RWPE2 (cell line): Measurements from ENCODE around the gene PARVA.

Experiments
- ATAC-seq: fragments of 200-7000 bp; cut with Tn5 transposase; 3 replicates; pipeline ENCODE4 v1.9.1; 2021; ENCODE audit warnings: low read depth
- DNase-seq: peaks from one replicate; pipeline ENCODE4 v3.0.0-alpha.2; 2020; ENCODE audit warnings: low spot score
- H3K27ac ChIP-seq: fragments of 450-650 bp; 2 replicates; pipeline ENCODE4 v1.5.1; 2017; ENCODE audit warnings: mild to moderate bottlenecking; ENCODE audit not compliant: poor library complexity, severe bottlenecking
- H3K27me3 ChIP-seq: fragments of 250-450 bp; sonication (Bioruptor Pico); 2 replicates; pipeline ENCODE4 v1.5.1; 2021; ENCODE audit warnings: mild to moderate bottlenecking, moderate library complexity; ENCODE audit not compliant: insufficient read depth, poor library complexity, severe bottlenecking
- H3K36me3 ChIP-seq: fragments of 250-450 bp; sonication (Bioruptor Pico); 2 replicates; pipeline ENCODE4 v1.5.1; 2020; ENCODE audit warnings: low read depth, mild to moderate bottlenecking, moderate library complexity
- H3K4me1 ChIP-seq: fragments of 250-450 bp; sonication (Bioruptor Pico); 2 replicates; pipeline ENCODE4 v1.5.1; 2021; ENCODE audit warnings: mild to moderate bottlenecking, moderate library complexity; ENCODE audit not compliant: insufficient read depth, poor library complexity, severe bottlenecking
- H3K4me3 ChIP-seq: fragments of 250-450 bp; sonication (Bioruptor Pico); 2 replicates; pipeline ENCODE4 v1.5.1; 2021; ENCODE audit warnings: mild to moderate bottlenecking, moderate library complexity; ENCODE audit not compliant: severe bottlenecking
- H3K9me3 ChIP-seq: fragments of 250-450 bp; sonication (Bioruptor Pico); 2 replicates; pipeline ENCODE4 v1.5.1; 2021; ENCODE audit warnings: mild to moderate bottlenecking, moderate library complexity; ENCODE audit not compliant: severe bottlenecking
- CTCF ChIP-seq: fragments of 450-650 bp; IDR thresholded peaks from one replicate; pipeline ENCODE4 v1.5.1; 2017; ENCODE audit warnings: mild to moderate bottlenecking, moderate library complexity; ENCODE audit not compliant: poor library complexity, severe bottlenecking

The PARVA gene

DNA sequence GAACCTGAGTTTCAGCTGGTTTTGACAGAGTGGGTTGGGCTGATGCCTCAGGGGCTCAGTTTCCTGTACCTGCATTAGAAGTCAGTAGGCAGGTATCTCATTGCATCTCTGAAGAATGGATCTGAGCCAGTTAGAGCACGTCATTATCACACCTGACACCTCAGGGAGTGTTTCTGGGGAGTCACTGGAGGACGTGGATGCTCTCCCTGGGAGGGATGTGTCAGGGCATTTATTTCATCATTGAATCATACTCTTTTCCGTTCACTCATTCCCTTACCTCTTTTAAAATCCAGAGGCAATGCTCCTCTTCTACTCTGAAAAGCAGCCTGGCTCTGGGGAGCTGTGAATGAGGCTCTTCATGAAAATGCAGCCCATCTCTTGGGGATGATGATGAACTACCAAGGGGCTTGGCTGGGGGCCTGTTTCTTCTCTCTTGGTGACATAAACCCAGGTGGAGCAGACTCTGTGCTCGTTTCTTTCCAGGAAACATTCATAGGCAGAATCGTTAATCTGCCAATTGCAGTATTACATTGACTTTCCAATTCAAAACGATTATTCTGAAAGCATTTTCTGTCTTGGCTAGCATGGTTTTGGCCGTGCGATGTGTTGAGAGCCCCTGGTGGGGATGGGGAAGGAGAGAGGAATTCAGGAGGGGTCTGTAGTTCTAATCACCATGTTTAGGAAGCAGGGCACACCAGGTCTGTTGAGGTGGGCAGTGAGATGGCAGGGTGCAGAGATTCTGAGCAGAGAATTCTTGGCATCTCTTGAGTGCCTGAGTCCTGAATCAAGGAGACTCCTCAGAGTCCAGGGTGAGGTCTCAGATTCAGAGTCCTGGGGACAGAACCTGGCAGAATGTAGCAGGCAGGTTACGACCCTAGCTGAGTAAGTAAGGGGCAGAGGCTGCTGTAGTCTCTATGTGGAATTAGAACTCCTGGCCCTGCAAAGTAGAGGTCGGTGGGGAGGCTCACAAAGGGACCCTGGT, 12.6 kb downstream of the PARVA start:
- peaks cover 27% of the 10 kb centered on the region for H3K4me1 ChIP-seq
- H3K4me3 ChIP-seq, result no peak overlapping the region
- ATAC-seq (peak; percentile 89), DNase-seq (no peak)
- no peaks in the 10 kb centered on the region for H3K9me3 ChIP-seq
- H3K27me3 ChIP-seq, result no peaks in the 10 kb centered on the region
- H3K36me3 ChIP-seq, result 0 out of 2 replicates have a peak, but pooled peaks cover 3% of the 10 kb centered on the region
- H3K27ac ChIP-seq, result peak overlapping the region; percentile 29
- TF ChIP-seq CTCF, result no peak

DNA sequence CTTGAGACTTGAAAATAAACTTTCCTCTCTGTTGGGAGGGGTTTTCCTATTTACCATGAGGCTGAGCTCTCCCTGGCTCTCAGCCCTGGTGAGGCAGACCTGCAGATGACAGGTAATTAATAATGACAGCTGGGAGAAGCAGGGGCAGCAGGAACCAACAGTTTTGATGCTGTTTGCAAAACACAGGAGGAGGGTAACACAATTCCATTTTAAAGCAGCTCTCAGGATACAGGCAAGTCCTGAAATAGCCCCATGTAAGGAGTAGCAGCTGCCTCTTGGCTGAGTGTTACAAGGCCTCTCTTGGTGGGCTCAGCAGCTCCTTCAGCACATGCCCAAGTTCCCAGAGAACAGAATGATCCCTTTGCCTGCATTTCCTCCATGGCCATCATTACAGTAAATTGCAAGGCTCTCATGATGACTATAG, 13.3 kb downstream of the PARVA start:
- H3K4me3 ChIP-seq, result no peak overlapping the region
- H3K9me3 ChIP-seq, result no peaks in the 10 kb centered on the region
- no peaks in the 10 kb centered on the region for H3K27me3 ChIP-seq
- TF ChIP-seq CTCF, result no peak
- 0 out of 2 replicates have a peak, but pooled peaks cover 3% of the 10 kb centered on the region for H3K36me3 ChIP-seq
- DNase-seq (no peak), ATAC-seq (no peak)
- H3K4me1 ChIP-seq, result peaks cover 27% of the 10 kb centered on the region
- H3K27ac ChIP-seq, result peak overlapping the region; percentile 29

DNA sequence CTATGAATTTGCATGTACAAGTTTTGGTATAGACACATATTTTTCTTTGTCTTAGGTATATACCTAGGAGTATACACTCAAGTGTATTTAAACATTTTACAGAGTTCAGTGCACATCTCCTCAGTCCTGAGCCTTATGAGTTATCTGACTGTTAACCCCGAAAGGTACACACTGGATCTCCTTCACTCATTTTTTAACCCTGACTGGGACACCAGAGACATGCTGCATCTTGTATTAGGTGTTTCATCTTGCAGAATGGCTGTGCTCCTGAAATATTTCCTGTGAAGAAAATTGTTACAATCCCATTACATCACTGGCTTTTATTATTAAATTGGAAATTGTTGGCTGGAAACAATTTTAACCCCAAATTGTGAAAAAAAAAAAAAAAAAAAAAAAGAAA, 15.3 kb downstream of the PARVA start:
- no peak for TF ChIP-seq CTCF
- Histone ChIP-seq H3K4me3 (no peak overlapping the region), H3K36me3 (0 out of 2 replicates have a peak, but pooled peaks cover 3% of the 10 kb centered on the region)

DNA sequence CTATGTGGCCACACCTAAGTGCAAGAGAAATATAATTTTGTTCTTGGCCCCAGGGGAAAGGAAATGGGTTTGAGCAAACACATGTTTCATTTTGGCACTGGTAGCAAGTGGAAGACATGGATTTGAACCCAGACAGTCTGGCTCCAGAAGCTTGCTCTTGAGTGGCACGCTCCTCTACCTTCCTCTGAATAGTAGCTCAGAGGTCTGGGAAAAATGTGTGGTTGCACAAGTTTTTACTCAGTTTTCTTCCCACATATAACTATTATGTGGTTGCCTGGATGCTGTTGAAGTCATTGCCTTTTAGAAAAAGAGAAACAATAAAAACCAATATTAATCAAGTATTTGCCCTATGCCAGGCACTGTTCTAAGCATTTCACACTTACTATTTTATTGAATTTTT, 16.3 kb downstream of the PARVA start:
- Histone ChIP-seq H3K36me3 (0 out of 2 replicates have a peak, but pooled peaks cover 3% of the 10 kb centered on the region), H3K27ac (no peak overlapping the region), H3K9me3 (no peaks in the 10 kb centered on the region), H3K4me1 (peaks cover 27% of the 10 kb centered on the region), H3K27me3 (no peaks in the 10 kb centered on the region), H3K4me3 (no peak overlapping the region)
- no peak for ATAC-seq
- DNase-seq, result no peak
- TF ChIP-seq CTCF, result no peak

More for the DNA sequence above, 15.3 kb downstream of the PARVA start:
- ATAC-seq, result peak; percentile 56
- Histone ChIP-seq H3K27ac (peak overlapping the region; percentile 29), H3K27me3 (no peaks in the 10 kb centered on the region), H3K9me3 (no peaks in the 10 kb centered on the region), H3K4me1 (peaks cover 27% of the 10 kb centered on the region)
- DNase-seq, result no peak
